GM12874 (cell line): Measurements from ENCODE around the gene SBF2.
A peak's percentile ranks its signal among the peaks of the same experiment; 100 is the strongest.

Source experiments
- CTCF ChIP-seq: IDR thresholded peaks from 2 replicates; pipeline ENCODE4 v1.5.1; 2011; ENCODE audit warnings: low read depth, mild to moderate bottlenecking, control low read depth, low read length, moderate library complexity; ENCODE audit not compliant: insufficient read depth

Gene SBF2

DNA sequence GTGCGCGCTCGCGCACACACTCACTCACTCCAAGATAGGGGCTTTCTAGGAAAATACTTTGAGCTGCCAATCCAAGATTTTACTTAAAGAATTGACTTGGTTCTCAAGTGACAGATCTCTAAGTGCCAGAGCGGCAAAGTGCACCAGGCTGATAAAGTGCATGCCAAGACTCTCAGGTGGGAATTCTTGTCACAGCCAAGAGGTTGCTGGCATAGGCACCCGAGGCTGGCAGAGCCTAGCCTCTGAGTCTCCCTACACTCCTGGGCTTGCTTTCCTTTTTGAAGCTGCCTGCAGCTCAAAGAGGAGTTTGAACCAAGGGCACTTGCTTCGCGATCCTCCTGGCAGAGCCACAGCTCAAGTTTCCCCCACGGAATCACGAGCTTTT lies 8.3 kb upstream of the SBF2 start:
- TF ChIP-seq CTCF = no peak

DNA sequence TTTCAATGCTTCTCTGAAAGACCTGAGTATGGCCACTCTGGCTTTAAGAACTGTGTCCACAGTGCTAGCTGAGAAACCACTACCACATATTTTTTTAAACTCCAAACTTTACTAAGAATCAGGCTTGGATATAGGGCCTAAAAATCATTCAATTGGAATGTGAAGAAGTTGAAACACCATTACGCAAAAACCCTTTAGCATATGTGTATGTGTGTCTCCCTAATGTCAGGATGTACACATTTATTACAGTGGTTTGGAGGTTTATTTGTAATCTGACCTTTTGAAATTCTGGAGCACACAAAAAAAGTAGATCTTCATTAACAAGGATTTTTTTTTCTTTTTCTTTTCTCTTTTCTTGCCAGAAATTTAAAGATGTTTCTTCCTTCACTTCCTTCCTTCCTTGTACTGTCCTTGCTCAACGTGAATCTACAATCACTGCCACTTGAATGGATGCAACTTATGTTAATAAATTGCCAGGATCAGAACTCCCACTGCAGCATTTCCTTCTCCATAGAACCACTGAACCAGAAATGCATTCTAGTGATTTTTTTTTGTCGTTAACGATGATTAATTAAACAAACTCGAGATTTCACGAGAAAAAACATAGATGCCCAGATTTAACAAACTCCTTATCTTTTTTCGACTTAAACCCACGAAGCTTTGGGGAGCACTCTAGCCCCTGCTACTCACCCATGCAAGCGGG lies 7.8 kb upstream of the SBF2 start:
- no peak for TF ChIP-seq CTCF

GRCh38 chr11:10298342-10298741 lies 4.3 kb upstream of the SBF2 start:
- peak; percentile 26; the same call in 1 of the 2 replicates for TF ChIP-seq CTCF

DNA sequence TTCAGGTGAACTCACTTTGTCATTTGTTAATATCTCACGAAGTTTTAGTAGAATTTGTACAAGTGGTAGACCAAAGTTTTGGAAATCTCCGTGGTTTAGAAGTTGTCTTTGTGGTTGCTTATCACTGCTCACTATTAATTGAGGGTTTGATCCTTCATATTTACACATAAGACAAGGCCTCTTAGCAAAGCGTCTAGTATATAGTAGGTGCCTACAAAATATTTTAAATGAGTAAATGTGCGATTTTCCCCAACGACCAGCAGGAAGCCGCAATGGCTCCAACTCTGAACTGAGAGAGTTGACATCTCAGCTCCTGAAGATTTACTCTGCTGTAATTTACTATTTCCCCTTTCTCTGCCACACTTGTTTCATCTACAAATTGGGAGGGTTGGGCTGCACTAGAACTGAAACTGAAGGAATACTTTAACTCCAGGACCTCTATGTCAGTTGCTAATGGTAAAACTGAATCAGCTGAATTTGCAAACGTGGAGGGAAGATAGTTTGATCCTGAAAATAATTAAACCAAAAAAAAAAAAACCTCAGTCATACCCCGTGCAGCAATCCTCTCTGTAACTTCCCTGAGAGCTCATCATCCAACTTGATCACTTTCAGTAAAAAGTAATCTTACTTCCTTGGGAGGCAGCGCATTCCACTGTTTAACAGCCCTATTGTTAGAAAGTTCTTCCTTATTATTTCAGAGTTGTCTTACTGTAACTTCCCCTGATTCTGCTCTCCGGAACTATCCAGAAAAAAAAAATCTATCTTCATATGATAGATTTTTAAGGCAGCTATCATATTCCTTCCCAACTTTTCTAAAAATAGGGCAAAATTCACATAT lies 1.3 kb upstream of the SBF2 start:
- no peak for TF ChIP-seq CTCF

DNA sequence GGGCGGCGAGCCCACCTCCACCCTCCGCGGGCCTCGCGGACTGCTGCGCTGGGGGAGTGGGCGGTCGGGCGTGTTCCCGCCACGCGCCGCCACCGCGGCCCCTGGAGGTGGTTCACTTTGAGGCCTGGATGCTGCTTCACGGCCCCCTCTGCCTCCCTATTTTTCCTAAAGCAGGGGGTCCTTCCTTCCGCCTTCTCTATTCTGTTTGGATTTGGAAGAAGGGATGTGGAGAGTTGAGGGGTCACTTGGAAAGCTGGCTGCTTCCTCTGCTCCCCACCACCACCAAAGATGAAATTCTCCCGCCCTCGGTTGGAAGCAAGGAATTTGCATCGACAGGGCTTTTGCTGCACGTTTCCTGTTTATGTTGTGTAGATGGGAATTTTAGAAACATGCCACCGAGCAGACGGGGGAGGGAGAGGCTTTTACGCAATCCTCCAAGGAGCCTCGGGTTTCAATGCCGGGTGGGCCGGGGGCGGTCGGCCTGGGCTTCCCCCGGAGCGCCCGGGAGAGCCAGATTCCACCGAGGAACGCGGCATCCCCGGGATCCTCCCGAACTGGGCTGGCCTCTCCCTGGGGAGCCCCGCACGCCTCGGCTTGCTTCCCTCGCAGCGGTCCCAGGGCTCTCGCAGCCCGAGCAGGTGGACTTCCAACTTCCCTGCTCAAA lies 403 bp upstream of the SBF2 start:
- no peak for TF ChIP-seq CTCF

GRCh38 chr11:10291801-10292638 lies 2.0 kb downstream of the SBF2 start:
- TF ChIP-seq CTCF = no peak
